Keratinocyte (primary cell): ENCODE results near the gene RBM15.

Source experiments
- CTCF ChIP-seq, 3 experiments: IDR thresholded peaks in 1 of 3; conservative IDR thresholded peaks in 1 of 3; optimal IDR thresholded peaks in 1 of 3; 2 replicates in 2 of 3; 3 replicates in 1 of 3; pipeline versions ENCODE3 to v1.5.1; 2011; ENCODE audit warnings: low read length in 3 of 3, mild to moderate bottlenecking in 3 of 3, moderate library complexity in 2 of 3, control low read depth in 1 of 3, inconsistent platforms in 1 of 3; ENCODE audit not compliant: insufficient read depth in 2 of 3; ENCODE audit errors: extremely low read depth in 1 of 3
- EZH2 ChIP-seq: IDR thresholded peaks from one replicate; pipeline ENCODE4 v1.6.1; 2012; ENCODE audit warnings: inconsistent platforms, mild to moderate bottlenecking, low read length, moderate library complexity

DNA sequence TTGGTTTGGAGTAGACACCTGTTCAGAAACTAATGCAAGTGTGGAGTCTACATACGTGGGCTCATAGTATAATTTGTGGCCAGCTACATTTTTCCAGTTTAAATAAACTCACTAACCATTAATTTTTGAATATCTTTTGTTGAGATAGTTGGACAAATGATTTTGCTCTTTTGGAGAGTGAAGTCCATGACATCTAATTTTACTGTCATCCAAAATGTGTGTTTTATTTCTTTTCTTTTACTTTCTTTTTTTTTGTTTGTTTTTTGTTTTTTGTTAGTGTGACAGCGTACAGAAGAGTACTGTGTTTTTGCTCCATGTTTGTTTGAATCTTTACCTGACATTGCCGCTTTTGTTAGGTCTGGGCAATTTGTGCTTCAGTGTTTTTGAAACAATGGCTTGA, 5.0 kb downstream of the RBM15 start:
- TF ChIP-seq CTCF (optimal IDR thresholded peaks at IDR 0.05 in 1 of 3, IDR thresholded peaks at IDR 0.05 in 1 of 3, conservative IDR thresholded peaks at IDR 0.05 in 1 of 3; ENCODE audit: extremely low read depth in 1 of 3, insufficient read depth in 2 of 3, low read length in 3 of 3), result no peak
- TF ChIP-seq EZH2, result no peak
